Endodermal cell (in vitro differentiated cells): ENCODE measurements around the gene CLCN5. TPM values are rescaled to one million over a fixed set of nuclear protein-coding genes. Genes with fewer than 3 reads are reported as not detected.

Source experiments
- DNase-seq: peaks from one replicate; pipeline ENCODE4 v3.0.0-alpha.2; 2017
- H3K27ac ChIP-seq: 2 replicates; pipeline ENCODE4 v1.5.1; 2013; ENCODE audit warnings: mild to moderate bottlenecking, low read depth, low read length, moderate library complexity
- H3K27me3 ChIP-seq: 2 replicates; pipeline ENCODE4 v1.6.1; 2013; ENCODE audit warnings: mild to moderate bottlenecking, low read length, moderate library complexity; ENCODE audit not compliant: insufficient read depth, control insufficient read depth, poor library complexity, severe bottlenecking
- H3K36me3 ChIP-seq: 2 replicates; pipeline ENCODE4 v1.7.0; 2013; ENCODE audit warnings: mild to moderate bottlenecking, low read length, moderate library complexity; ENCODE audit not compliant: control insufficient read depth, insufficient read depth
- H3K4me1 ChIP-seq: one replicate; pipeline ENCODE4 v1.7.0; 2013; ENCODE audit warnings: low read length; ENCODE audit not compliant: control insufficient read depth, insufficient read depth
- H3K4me3 ChIP-seq: 2 replicates; pipeline ENCODE4 v1.5.1; 2013; ENCODE audit warnings: mild to moderate bottlenecking, low read length, moderate library complexity
- H3K9ac ChIP-seq: 2 replicates; pipeline ENCODE4 v1.6.1; 2013; ENCODE audit warnings: mild to moderate bottlenecking, low read length, moderate library complexity; ENCODE audit not compliant: poor library complexity, severe bottlenecking; ENCODE audit errors: extremely low read depth
- H3K9me3 ChIP-seq: 2 replicates; pipeline ENCODE4 v1.6.1; 2013; ENCODE audit warnings: mild to moderate bottlenecking, low read length, moderate library complexity; ENCODE audit not compliant: control insufficient read depth
- H3K27ac Mint-ChIP-seq: 2 replicates; pipeline ENCODE4 v1.8.0; 2020; ENCODE audit warnings: mixed read lengths
- H3K27me3 Mint-ChIP-seq: 2 replicates; pipeline ENCODE4 v1.8.0; 2021; ENCODE audit warnings: mild to moderate bottlenecking, mixed read lengths; ENCODE audit not compliant: insufficient read depth
- H3K36me3 Mint-ChIP-seq: 2 replicates; pipeline ENCODE4 v1.8.0; 2020; ENCODE audit warnings: low read depth, mixed read lengths
- H3K4me1 Mint-ChIP-seq: 2 replicates; pipeline ENCODE4 v1.8.0; 2020; ENCODE audit warnings: mixed read lengths
- H3K4me3 Mint-ChIP-seq: 2 replicates; pipeline ENCODE4 v1.8.0; 2020; ENCODE audit warnings: mild to moderate bottlenecking, moderate library complexity, mixed read lengths
- H3K9me3 Mint-ChIP-seq: 2 replicates; pipeline ENCODE4 v1.8.0; 2020; ENCODE audit warnings: mild to moderate bottlenecking, mixed read lengths
- WGBS, 2 experiments: methylation state at CpG; one replicate each; pipeline versions ENCODE4 v1.1.5 to v1.1.7; 2013; ENCODE audit warnings: missing lambda C conversion rate in 2 of 2, mixed read lengths in 1 of 2; ENCODE audit not compliant: insufficient coverage in 1 of 2, insufficient read length in 1 of 2; 5-methylcytosine and 5-hydroxymethylcytosine counted together
- total RNA-seq, 2 donors: library from RNA; stranded (reverse); fragmentation: NEBNext Ultra II Directional in 1 of 2; extraction: Animal tissue kit (Norgen Biotek cat#: 25700) in 1 of 2; gene quantifications; 2 replicates in 1 of 2; 3 replicates in 1 of 2; pipeline ENCODE4 v1.2.1, GENCODE V29; 2021
- TF ChIP-seq, protein P1 (sequence below): fragments of 200-600 bp; sonication (generic); conservative IDR thresholded peaks from 2 replicates; pipeline ENCODE4 v1.5.0; 2021; ENCODE audit warnings: antibody characterized with exemption, mild to moderate bottlenecking

CLCN5 gene
- total RNA-seq, 2 donors from 2014 or later, result 12.9 to 18.9 TPM

DNA sequence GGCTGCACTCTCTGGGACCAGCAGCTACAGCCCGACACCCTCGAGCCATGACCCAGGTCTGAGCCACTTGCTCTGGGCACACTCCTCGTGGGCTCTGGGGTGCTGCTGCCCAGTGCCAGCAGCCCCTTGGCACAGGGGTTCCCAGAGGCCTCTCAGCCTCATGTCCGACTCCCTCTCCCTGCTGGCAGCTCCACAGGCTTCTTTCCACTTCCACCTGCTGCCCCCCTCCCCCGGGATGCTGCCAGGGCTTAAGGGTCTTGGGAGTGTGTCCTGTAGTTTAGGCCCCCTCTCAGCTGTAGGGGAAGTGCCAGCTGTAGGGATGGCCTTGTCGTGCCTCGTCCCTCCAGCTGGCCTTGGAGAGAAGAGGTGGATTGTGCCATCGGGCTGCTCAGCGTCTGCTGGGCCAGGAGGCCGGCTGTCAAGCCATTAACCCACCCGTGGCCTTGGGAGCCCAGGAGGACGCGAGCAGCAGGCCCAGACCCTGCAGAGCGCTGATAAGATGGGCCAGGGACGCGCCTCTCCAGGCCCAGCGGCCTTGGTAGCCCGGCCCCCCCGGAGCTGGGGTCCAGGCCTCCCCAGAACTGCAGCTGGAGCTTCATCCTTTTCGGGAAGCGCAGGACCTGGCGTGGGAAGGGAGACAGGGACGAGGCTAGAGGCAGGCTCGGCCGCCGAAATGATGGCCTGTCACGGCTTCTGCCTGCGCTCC, 44.1 kb upstream of the CLCN5 start:
- peaks cover 48% of the 10 kb centered on the region for H3K9me3 Mint-ChIP-seq
- no peak overlapping the region for H3K9ac ChIP-seq
- TF ChIP-seq, protein P1, sequence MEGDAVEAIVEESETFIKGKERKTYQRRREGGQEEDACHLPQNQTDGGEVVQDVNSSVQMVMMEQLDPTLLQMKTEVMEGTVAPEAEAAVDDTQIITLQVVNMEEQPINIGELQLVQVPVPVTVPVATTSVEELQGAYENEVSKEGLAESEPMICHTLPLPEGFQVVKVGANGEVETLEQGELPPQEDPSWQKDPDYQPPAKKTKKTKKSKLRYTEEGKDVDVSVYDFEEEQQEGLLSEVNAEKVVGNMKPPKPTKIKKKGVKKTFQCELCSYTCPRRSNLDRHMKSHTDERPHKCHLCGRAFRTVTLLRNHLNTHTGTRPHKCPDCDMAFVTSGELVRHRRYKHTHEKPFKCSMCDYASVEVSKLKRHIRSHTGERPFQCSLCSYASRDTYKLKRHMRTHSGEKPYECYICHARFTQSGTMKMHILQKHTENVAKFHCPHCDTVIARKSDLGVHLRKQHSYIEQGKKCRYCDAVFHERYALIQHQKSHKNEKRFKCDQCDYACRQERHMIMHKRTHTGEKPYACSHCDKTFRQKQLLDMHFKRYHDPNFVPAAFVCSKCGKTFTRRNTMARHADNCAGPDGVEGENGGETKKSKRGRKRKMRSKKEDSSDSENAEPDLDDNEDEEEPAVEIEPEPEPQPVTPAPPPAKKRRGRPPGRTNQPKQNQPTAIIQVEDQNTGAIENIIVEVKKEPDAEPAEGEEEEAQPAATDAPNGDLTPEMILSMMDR, result no peak

DNA sequence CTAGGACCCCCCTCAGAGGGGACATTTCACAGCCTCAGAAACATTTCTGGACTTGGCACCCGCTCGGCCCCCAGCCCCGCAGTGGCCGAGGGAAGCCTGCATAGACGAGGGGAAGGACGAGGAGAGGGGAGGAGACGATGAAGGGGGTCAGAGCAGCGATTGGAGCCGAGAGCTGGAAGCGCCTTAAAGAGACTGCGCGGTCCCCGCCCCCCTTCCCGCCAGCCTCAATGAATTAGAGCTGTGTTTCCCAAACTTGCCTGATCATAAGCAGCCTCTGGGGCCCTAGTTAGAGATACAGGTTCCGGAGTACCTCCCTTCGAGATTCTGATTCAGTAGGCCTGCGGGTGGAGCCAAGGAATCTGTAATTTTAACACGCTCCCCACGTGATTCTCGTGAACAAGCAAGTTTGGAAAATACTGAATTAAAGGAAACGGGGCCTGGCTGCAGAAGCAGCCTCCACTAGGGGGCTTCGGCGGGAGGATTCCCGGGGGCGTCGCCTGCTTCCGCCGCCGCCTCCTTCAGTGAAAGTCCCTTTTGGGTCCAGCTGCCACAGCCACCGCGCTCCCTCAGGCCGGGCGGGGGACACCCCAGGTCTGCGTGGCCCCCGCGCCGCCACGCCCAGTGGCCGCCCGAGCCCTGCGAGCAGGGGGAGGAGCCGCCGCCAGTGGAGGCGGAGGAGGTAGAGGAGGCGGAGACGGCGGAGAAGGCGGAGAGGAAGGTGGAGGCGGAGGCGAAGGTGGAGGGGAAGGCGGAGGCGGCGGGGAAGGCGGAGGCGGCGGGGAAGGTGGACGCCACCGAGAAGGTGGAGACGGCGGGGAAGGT, 43.4 kb upstream of the CLCN5 start, which contains the start of gene USP27X:
Gene USP27X (plus strand): TSS at position 651 of the 822 bp plus-strand sequence. CDS start 824 bp downstream, outside the sequence.
- no peaks in the 10 kb centered on the region for H3K4me1 Mint-ChIP-seq
- no peaks in the 10 kb centered on the region for H3K27me3 ChIP-seq
- H3K4me3 ChIP-seq, result peak within 1 kb of the TSS; percentile 83
- H3K27ac Mint-ChIP-seq, result peak within 1 kb of the TSS; percentile 80
- H3K9me3 ChIP-seq, result no peaks in the 10 kb centered on the region
- DNase-seq, result peak; percentile 88
- H3K9me3 Mint-ChIP-seq, result peaks cover 48% of the 10 kb centered on the region
- H3K27ac ChIP-seq, result no peak within 1 kb of the TSS
- H3K9ac ChIP-seq, result peak within 1 kb of the TSS; percentile 41
- H3K4me3 Mint-ChIP-seq, result peak within 1 kb of the TSS; percentile 67
- 0% methylated on average over 3 to 35 of the region's 60 CpGs for WGBS, 2 experiments
- no peaks in the 10 kb centered on the region for H3K36me3 ChIP-seq
- H3K4me1 ChIP-seq, result no peaks in the 10 kb centered on the region
- TF ChIP-seq, protein P1, result peak; percentile 82
- peaks cover 5% of the 10 kb centered on the region for H3K36me3 Mint-ChIP-seq
- peaks cover 7% of the 10 kb centered on the region for H3K27me3 Mint-ChIP-seq

More for the DNA sequence above, 44.1 kb upstream of the CLCN5 start:
- H3K27me3 ChIP-seq, result no peaks in the 10 kb centered on the region
- Mint-ChIP-seq H3K4me3 (peak overlapping the region; percentile 67), H3K27me3 (peaks cover 7% of the 10 kb centered on the region), H3K27ac (no peak overlapping the region), H3K4me1 (no peaks in the 10 kb centered on the region), H3K36me3 (peaks cover 5% of the 10 kb centered on the region)
- H3K4me1 ChIP-seq, result no peaks in the 10 kb centered on the region
- no peaks in the 10 kb centered on the region for H3K36me3 ChIP-seq
- DNase-seq, result peak; percentile 44
- H3K4me3 ChIP-seq, result peak overlapping the region; percentile 72
- H3K9me3 ChIP-seq, result no peaks in the 10 kb centered on the region
- no peak overlapping the region for H3K27ac ChIP-seq
- 33 to 100% methylated on average over 1 to 27 of the region's 28 CpGs for WGBS, 2 experiments

DNA sequence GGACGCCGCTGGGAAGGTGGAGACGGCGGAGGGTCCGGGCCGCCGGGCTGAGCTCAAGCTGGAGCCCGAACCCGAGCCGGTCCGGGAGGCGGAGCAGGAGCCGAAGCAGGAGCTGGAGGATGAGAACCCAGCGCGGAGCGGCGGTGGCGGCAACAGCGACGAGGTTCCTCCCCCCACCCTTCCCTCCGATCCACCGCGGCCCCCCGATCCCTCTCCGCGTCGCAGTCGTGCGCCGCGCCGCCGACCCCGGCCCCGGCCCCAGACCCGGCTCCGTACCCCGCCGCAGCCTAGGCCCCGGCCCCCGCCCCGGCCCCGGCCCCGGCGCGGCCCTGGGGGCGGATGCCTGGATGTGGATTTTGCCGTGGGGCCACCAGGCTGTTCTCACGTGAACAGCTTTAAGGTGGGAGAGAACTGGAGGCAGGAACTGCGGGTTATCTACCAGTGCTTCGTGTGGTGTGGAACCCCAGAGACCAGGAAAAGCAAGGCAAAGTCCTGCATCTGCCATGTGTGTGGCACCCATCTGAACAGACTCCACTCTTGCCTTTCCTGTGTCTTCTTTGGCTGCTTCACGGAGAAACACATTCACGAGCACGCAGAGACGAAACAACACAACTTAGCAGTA, 42.6 kb upstream of the CLCN5 start:
- Mint-ChIP-seq H3K36me3 (peaks cover 5% of the 10 kb centered on the region), H3K4me1 (no peaks in the 10 kb centered on the region), H3K9me3 (peaks cover 53% of the 10 kb centered on the region), H3K4me3 (peak overlapping the region; percentile 67), H3K27ac (no peak overlapping the region), H3K27me3 (peaks cover 7% of the 10 kb centered on the region)
- Histone ChIP-seq H3K4me1 (no peaks in the 10 kb centered on the region), H3K27ac (no peak overlapping the region), H3K9me3 (no peaks in the 10 kb centered on the region), H3K4me3 (peak overlapping the region; percentile 83), H3K9ac (no peak overlapping the region), H3K36me3 (no peaks in the 10 kb centered on the region), H3K27me3 (no peaks in the 10 kb centered on the region)
- TF ChIP-seq, protein P1, result no peak
- WGBS, 2 experiments, result 0 to 6% methylated on average over 1 to 47 of the region's 55 CpGs
- DNase-seq, result no peak
